Liver (tissue), 9 donors: Measurements from ENCODE around the gene CEP95. TPM values are rescaled to one million over a fixed set of nuclear protein-coding genes. Genes with fewer than 3 reads are reported as not detected.

Source experiments
- DNase-seq: peaks from one replicate; pipeline ENCODE4 v3.0.0-alpha.2; 2017; ENCODE audit warnings: low spot score
- H3K27ac ChIP-seq, 2 donors: one replicate each; pipeline ENCODE4 v1.7.0; 2013; ENCODE audit warnings: inconsistent platforms in 2 of 2, low read length in 2 of 2, control low read depth in 1 of 2, low read depth in 1 of 2, mild to moderate bottlenecking in 1 of 2
- H3K27me3 ChIP-seq, 4 donors: one replicate each; pipeline versions ENCODE4 v1.6.1 to v1.7.0; 2013; ENCODE audit warnings: low read length in 3 of 4, inconsistent platforms in 1 of 4, mild to moderate bottlenecking in 1 of 4, moderate library complexity in 1 of 4; ENCODE audit not compliant: control insufficient read depth in 4 of 4, insufficient read depth in 4 of 4
- H3K36me3 ChIP-seq, 4 donors: one replicate each; pipeline versions ENCODE4 v1.6.1 to v1.7.0; 2013; ENCODE audit warnings: low read length in 3 of 4, mild to moderate bottlenecking in 3 of 4, low read depth in 1 of 4, moderate library complexity in 1 of 4; ENCODE audit not compliant: control insufficient read depth in 4 of 4, insufficient read depth in 3 of 4
- H3K4me1 ChIP-seq, 4 donors: one replicate each; pipeline versions ENCODE4 v1.6.1 to v1.7.0; 2013; ENCODE audit warnings: low read length in 3 of 4, mild to moderate bottlenecking in 3 of 4, moderate library complexity in 1 of 4; ENCODE audit not compliant: control insufficient read depth in 4 of 4, insufficient read depth in 4 of 4
- H3K4me3 ChIP-seq, 3 donors: one replicate each; pipeline versions ENCODE4 v1.6.1 to v1.7.0; 2013; ENCODE audit warnings: low read length in 3 of 3, control low read depth in 1 of 3, low read depth in 1 of 3, mild to moderate bottlenecking in 1 of 3
- H3K9ac ChIP-seq, 2 donors: one replicate each; pipeline ENCODE4 v1.7.0; 2013; ENCODE audit warnings: low read length in 2 of 2, mild to moderate bottlenecking in 2 of 2, moderate library complexity in 2 of 2, control low read depth in 1 of 2, low read depth in 1 of 2
- H3K9me3 ChIP-seq, 4 donors: one replicate each; pipeline versions ENCODE4 v1.6.1 to v1.7.0; 2013; ENCODE audit warnings: low read length in 3 of 4; ENCODE audit not compliant: control insufficient read depth in 4 of 4
- FOXA1 ChIP-seq: IDR thresholded peaks from 2 replicates; pipeline ENCODE4 v1.6.1; 2016; ENCODE audit warnings: antibody characterized with exemption
- FOXA2 ChIP-seq: IDR thresholded peaks from 2 replicates; pipeline ENCODE4 v1.6.1; 2016; ENCODE audit warnings: antibody characterized with exemption
- GABPA ChIP-seq, 2 donors: IDR thresholded peaks in 1 of 2; conservative IDR thresholded peaks in 1 of 2; 2 replicates each; pipeline ENCODE4 v1.6.1; 2016; ENCODE audit warnings: antibody characterized with exemption in 2 of 2, mild to moderate bottlenecking in 1 of 2, moderate library complexity in 1 of 2
- HNF4A ChIP-seq, 2 donors: conservative IDR thresholded peaks; 2 replicates each; pipeline ENCODE4 v1.6.1; 2016; ENCODE audit warnings: antibody characterized with exemption in 2 of 2, mild to moderate bottlenecking in 2 of 2
- HNF4G ChIP-seq: IDR thresholded peaks from 2 replicates; pipeline ENCODE4 v1.6.1; 2016; ENCODE audit warnings: antibody characterized with exemption
- JUND ChIP-seq, 2 donors: IDR thresholded peaks; 2 replicates each; pipeline ENCODE4 v1.6.1; 2016; ENCODE audit warnings: antibody characterized with exemption in 2 of 2
- RAD21 ChIP-seq, 2 donors: IDR thresholded peaks; 2 replicates each; pipeline ENCODE4 v1.6.1; 2016; ENCODE audit warnings: antibody characterized with exemption in 2 of 2, mild to moderate bottlenecking in 2 of 2
- RXRA ChIP-seq, 2 donors: IDR thresholded peaks; 2 replicates each; pipeline ENCODE4 v1.6.1; 2017 to 2018; ENCODE audit warnings: antibody characterized with exemption in 2 of 2, mild to moderate bottlenecking in 1 of 2
- SP1 ChIP-seq: IDR thresholded peaks from 2 replicates; pipeline ENCODE4 v1.6.1; 2018; ENCODE audit warnings: antibody characterized with exemption, mild to moderate bottlenecking
- TAF1 ChIP-seq: conservative IDR thresholded peaks from 2 replicates; pipeline ENCODE4 v1.6.1; 2016; ENCODE audit warnings: antibody characterized with exemption, mild to moderate bottlenecking
- YY1 ChIP-seq: IDR thresholded peaks from 2 replicates; pipeline ENCODE4 v1.6.1; 2016; ENCODE audit warnings: antibody characterized with exemption, mild to moderate bottlenecking
- WGBS: extraction: QIAGEN DNeasy Blood & Tissue Kit; methylation state at CpG from one replicate; pipeline ENCODE4 v1.1.7; 2013; 5-methylcytosine and 5-hydroxymethylcytosine counted together
- polyA plus RNA-seq, 2 donors: library from polyadenylated mRNA; stranded (reverse) in 1 of 2; unstranded in 1 of 2; fragments of 200-250 nt in 1 of 2; fragments of >200 nt in 1 of 2; fragmentation: Nextera tagmentation in 1 of 2; extraction: Ambion mirVana in 1 of 2; gene quantifications; one replicate each; pipeline versions ENCODE4 v1.2.1 to v1.2.3, GENCODE V29; 2013 to 2015
- total RNA-seq, 2 donors: library from RNA; depleted of rRNA; stranded (reverse); fragments of >200 nt; gene quantifications; one replicate each; pipeline ENCODE4 v1.2.3, GENCODE V29; 2014
- TF ChIP-seq, protein P1 (sequence below): IDR thresholded peaks from 2 replicates; pipeline ENCODE4 v1.6.1; 2016; ENCODE audit warnings: antibody characterized with exemption
- TF ChIP-seq, protein P2 (sequence below): IDR thresholded peaks from 2 replicates; pipeline ENCODE4 v1.6.1; 2016; ENCODE audit warnings: antibody characterized with exemption
- TF ChIP-seq, protein P3 (sequence below): IDR thresholded peaks from 2 replicates; pipeline ENCODE4 v1.6.1; 2016; ENCODE audit warnings: antibody characterized with exemption, mild to moderate bottlenecking
- TF ChIP-seq, protein P4 (sequence below): fragments of 150-350 bp; IDR thresholded peaks from 2 replicates; pipeline ENCODE4 v1.5.1; 2017; ENCODE audit warnings: improper control_type of control experiment, low read depth, low read length; ENCODE audit not compliant: missing input control
- donor health status: healthy.
- donor health status: healthy.
- donor health status: healthy.
- donor health status: healthy.
- donor health status: healthy.

Gene CEP95
- total and polyA plus RNA-seq, 4 donors, result 5.3 to 23.3 (median 11.0) TPM

DNA sequence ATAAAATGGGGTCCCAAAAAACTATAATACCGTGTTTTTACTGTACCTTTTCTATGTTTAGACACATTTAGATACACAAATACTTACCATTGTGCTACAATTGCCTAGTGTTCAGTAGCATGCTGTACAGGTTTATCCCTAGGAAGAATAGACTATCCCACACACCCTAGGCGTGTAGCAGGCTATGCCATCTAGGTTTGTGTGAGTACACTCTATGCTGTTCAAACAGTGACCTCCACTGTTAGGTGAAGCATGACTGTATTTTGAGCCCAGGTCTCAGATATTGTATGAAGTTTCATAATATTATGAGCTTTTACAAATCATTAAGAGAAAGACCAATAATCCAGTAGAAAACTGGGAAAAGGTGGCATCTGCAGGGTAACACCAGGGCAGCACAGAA is 34.2 kb upstream of the CEP95 start:
- DNase-seq, result no peak
- H3K9ac ChIP-seq, result no peak overlapping the region
- TF ChIP-seq, protein P1, sequence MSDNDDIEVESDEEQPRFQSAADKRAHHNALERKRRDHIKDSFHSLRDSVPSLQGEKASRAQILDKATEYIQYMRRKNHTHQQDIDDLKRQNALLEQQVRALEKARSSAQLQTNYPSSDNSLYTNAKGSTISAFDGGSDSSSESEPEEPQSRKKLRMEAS, result no peak
- no peak for TF ChIP-seq FOXA1
- TF ChIP-seq FOXA2, result no peak
- TF ChIP-seq GABPA (IDR thresholded peaks at IDR 0.05 in 1 of 2, conservative IDR thresholded peaks at IDR 0.05 in 1 of 2), result no peak
- TF ChIP-seq RXRA (IDR thresholded peaks at IDR 0.05), result no peak
- TF ChIP-seq, protein P2, sequence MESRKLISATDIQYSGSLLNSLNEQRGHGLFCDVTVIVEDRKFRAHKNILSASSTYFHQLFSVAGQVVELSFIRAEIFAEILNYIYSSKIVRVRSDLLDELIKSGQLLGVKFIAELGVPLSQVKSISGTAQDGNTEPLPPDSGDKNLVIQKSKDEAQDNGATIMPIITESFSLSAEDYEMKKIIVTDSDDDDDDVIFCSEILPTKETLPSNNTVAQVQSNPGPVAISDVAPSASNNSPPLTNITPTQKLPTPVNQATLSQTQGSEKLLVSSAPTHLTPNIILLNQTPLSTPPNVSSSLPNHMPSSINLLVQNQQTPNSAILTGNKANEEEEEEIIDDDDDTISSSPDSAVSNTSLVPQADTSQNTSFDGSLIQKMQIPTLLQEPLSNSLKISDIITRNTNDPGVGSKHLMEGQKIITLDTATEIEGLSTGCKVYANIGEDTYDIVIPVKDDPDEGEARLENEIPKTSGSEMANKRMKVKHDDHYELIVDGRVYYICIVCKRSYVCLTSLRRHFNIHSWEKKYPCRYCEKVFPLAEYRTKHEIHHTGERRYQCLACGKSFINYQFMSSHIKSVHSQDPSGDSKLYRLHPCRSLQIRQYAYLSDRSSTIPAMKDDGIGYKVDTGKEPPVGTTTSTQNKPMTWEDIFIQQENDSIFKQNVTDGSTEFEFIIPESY, result no peak
- TF ChIP-seq SP1, result no peak
- TF ChIP-seq RAD21 (IDR thresholded peaks at IDR 0.05), result no peak
- no peak for TF ChIP-seq YY1
- TF ChIP-seq TAF1, result no peak
- TF ChIP-seq, protein P3, sequence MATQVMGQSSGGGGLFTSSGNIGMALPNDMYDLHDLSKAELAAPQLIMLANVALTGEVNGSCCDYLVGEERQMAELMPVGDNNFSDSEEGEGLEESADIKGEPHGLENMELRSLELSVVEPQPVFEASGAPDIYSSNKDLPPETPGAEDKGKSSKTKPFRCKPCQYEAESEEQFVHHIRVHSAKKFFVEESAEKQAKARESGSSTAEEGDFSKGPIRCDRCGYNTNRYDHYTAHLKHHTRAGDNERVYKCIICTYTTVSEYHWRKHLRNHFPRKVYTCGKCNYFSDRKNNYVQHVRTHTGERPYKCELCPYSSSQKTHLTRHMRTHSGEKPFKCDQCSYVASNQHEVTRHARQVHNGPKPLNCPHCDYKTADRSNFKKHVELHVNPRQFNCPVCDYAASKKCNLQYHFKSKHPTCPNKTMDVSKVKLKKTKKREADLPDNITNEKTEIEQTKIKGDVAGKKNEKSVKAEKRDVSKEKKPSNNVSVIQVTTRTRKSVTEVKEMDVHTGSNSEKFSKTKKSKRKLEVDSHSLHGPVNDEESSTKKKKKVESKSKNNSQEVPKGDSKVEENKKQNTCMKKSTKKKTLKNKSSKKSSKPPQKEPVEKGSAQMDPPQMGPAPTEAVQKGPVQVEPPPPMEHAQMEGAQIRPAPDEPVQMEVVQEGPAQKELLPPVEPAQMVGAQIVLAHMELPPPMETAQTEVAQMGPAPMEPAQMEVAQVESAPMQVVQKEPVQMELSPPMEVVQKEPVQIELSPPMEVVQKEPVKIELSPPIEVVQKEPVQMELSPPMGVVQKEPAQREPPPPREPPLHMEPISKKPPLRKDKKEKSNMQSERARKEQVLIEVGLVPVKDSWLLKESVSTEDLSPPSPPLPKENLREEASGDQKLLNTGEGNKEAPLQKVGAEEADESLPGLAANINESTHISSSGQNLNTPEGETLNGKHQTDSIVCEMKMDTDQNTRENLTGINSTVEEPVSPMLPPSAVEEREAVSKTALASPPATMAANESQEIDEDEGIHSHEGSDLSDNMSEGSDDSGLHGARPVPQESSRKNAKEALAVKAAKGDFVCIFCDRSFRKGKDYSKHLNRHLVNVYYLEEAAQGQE, result no peak
- no peak for TF ChIP-seq JUND (IDR thresholded peaks at IDR 0.05)
- no peak for TF ChIP-seq HNF4G
- TF ChIP-seq HNF4A (conservative IDR thresholded peaks at IDR 0.05), result no peak
- TF ChIP-seq, protein P4, sequence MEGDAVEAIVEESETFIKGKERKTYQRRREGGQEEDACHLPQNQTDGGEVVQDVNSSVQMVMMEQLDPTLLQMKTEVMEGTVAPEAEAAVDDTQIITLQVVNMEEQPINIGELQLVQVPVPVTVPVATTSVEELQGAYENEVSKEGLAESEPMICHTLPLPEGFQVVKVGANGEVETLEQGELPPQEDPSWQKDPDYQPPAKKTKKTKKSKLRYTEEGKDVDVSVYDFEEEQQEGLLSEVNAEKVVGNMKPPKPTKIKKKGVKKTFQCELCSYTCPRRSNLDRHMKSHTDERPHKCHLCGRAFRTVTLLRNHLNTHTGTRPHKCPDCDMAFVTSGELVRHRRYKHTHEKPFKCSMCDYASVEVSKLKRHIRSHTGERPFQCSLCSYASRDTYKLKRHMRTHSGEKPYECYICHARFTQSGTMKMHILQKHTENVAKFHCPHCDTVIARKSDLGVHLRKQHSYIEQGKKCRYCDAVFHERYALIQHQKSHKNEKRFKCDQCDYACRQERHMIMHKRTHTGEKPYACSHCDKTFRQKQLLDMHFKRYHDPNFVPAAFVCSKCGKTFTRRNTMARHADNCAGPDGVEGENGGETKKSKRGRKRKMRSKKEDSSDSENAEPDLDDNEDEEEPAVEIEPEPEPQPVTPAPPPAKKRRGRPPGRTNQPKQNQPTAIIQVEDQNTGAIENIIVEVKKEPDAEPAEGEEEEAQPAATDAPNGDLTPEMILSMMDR, result no peak
- H3K4me3 ChIP-seq, result no peak overlapping the region
- H3K36me3 ChIP-seq, result peaks cover 0 to 5% (median 1%) of the 10 kb centered on the region in 4 donors
- no peaks in the 10 kb centered on the region for H3K4me1 ChIP-seq
- no peaks in the 10 kb centered on the region for H3K9me3 ChIP-seq
- H3K27me3 ChIP-seq, result no peaks in the 10 kb centered on the region
- 94% methylated on average over 2 of the region's 2 CpGs for WGBS
- H3K27ac ChIP-seq, result no peak overlapping the region

GRCh38 chr17:64477849-64478248 is 28.9 kb upstream of the CEP95 start:
- Histone ChIP-seq H3K9me3 (no peaks in the 10 kb centered on the region), H3K9ac (no peak overlapping the region), H3K4me1 (no peaks in the 10 kb centered on the region), H3K36me3 (peaks cover 0 to 20% (median 15%) of the 10 kb centered on the region in 4 donors), H3K27me3 (no peaks in the 10 kb centered on the region), H3K4me3 (no peak overlapping the region), H3K27ac (no peak overlapping the region)
- whole genome bisulfite sequencing, result 22% methylated on average over 1 of the region's 1 CpG
- TF ChIP-seq FOXA2, result no peak
- DNase-seq, result no peak
